ENCODE results near the gene GGCX. TPM values are rescaled to one million over a fixed set of nuclear protein-coding genes. Genes with fewer than 3 reads are reported as not detected.
"Not testable (repeated sequence)": the region's sequence is repeated elsewhere in the genome, so short reads cannot be mapped to it uniquely, and the experiment has no call there.

The GGCX gene
- total RNA-seq, 3 donors from 2014 or later = 26.7 to 35.1 (median 31.8) TPM

- Histone ChIP-seq H3K9me3 (no peaks in the 10 kb centered on the region), H3K4me1 (peaks cover 9 to 33% of the 10 kb centered on the region in 2 donors), H3K4me3 (peak overlapping the region; percentile 60 to 99 (median 86)), H3K36me3 (no peaks in the 10 kb centered on the region), H3K27me3 (no peaks in the 10 kb centered on the region), H3K27ac (peak overlapping the region; percentile 90 to 93)
- TF ChIP-seq CTCF (IDR thresholded peaks at IDR 0.05) (no peak), POLR2AphosphoS5 (IDR thresholded peaks at IDR 0.05) (no peak), POLR2A (IDR thresholded peaks at IDR 0.05) (no peak)
- DNase-seq (ENCODE audit: low spot score in 2 of 2) = no peak
- intact Hi-C loops (cut with DNase I; ENCODE audit: low total_unique reads) = no loop called here
Observed at GRCh38 chr2:85596026-85596333, 34.7 kb upstream of the GGCX start.

- DNase-seq (ENCODE audit: low spot score in 2 of 2) = peak; percentile 93 to 98
- no peaks in the 10 kb centered on the region for H3K36me3 ChIP-seq
- H3K4me3 ChIP-seq = peak within 1 kb of the TSS; percentile 60 to 99 (median 86)
- H3K27ac ChIP-seq = peak within 1 kb of the TSS; percentile 90 to 93
- no peaks in the 10 kb centered on the region for H3K9me3 ChIP-seq
- no peaks in the 10 kb centered on the region for H3K27me3 ChIP-seq
- intact Hi-C loops (cut with DNase I; ENCODE audit: low total_unique reads) = no loop called here
- TF ChIP-seq CTCF (IDR thresholded peaks at IDR 0.05) (no peak), POLR2A (IDR thresholded peaks at IDR 0.05) (peak; percentile 89), POLR2AphosphoS5 (IDR thresholded peaks at IDR 0.05) (peak; percentile 84 to 93 (median 88))
- H3K4me1 ChIP-seq = peaks cover 14 to 37% of the 10 kb centered on the region in 2 donors
Observed at GRCh38 chr2:85595301-85596025, 34.2 kb upstream of the GGCX start, which contains the start of gene RNF181. TSS of gene RNF181 (plus strand) at chr2:85595745. CDS start at chr2:85595764, 19 bp downstream.

GRCh38 chr2:85594715-85595300, 33.5 kb upstream of the GGCX start:
- intact Hi-C loops (cut with DNase I; ENCODE audit: low total_unique reads) = no loop called here
- Histone ChIP-seq H3K4me3 (peak overlapping the region; percentile 60 to 99 (median 86)), H3K9me3 (no peaks in the 10 kb centered on the region), H3K27ac (peak overlapping the region; percentile 90 to 93), H3K4me1 (peaks cover 14 to 43% of the 10 kb centered on the region in 2 donors), H3K27me3 (no peaks in the 10 kb centered on the region), H3K36me3 (no peaks in the 10 kb centered on the region)
- no peak for TF ChIP-seq CTCF (IDR thresholded peaks at IDR 0.05)
- TF ChIP-seq POLR2A (IDR thresholded peaks at IDR 0.05) = no peak
- no peak for TF ChIP-seq POLR2AphosphoS5 (IDR thresholded peaks at IDR 0.05)
- no peak for DNase-seq (ENCODE audit: low spot score in 2 of 2)

- H3K27ac ChIP-seq = peak overlapping the region in 1 of 2 donors; percentile 19
- no peaks in the 10 kb centered on the region for H3K36me3 ChIP-seq
- no peaks in the 10 kb centered on the region for H3K9me3 ChIP-seq
- no peaks in the 10 kb centered on the region for H3K27me3 ChIP-seq
- intact Hi-C loops (cut with DNase I; ENCODE audit: low total_unique reads) = no loop called here
- no peak overlapping the region for H3K4me3 ChIP-seq
- H3K4me1 ChIP-seq = peaks cover 16 to 43% of the 10 kb centered on the region in 2 donors
- TF ChIP-seq POLR2A (IDR thresholded peaks at IDR 0.05) (no peak), CTCF (IDR thresholded peaks at IDR 0.05) (no peak), POLR2AphosphoS5 (IDR thresholded peaks at IDR 0.05) (no peak)
- no peak for DNase-seq (ENCODE audit: low spot score in 2 of 2)
Observed at GRCh38 chr2:85593023-85593422, 31.7 kb upstream of the GGCX start.

GRCh38 chr2:85592299-85592698, 31.0 kb upstream of the GGCX start:
- H3K9me3 ChIP-seq; H3K27me3 ChIP-seq; intact Hi-C loops (cut with DNase I; ENCODE audit: low total_unique reads); H3K36me3 ChIP-seq; DNase-seq (ENCODE audit: low spot score in 2 of 2); H3K4me3 ChIP-seq: not testable (repeated sequence)
- peak overlapping the region; percentile 86 to 91 for H3K27ac ChIP-seq
- peaks cover 16 to 42% of the 10 kb centered on the region in 2 donors for H3K4me1 ChIP-seq
